Measurements from ENCODE around the gene KHDC1. TPM values are rescaled to one million over a fixed set of nuclear protein-coding genes. Genes with fewer than 3 reads are reported as not detected.

KHDC1 gene
- total RNA-seq, 1 experiment from 2014 or later, result 5.5 TPM

Other genes starting within 250 kb of the KHDC1 start
- 1.3 TPM in 1 of 2 replicates, not detected in the other for gene KHDC1L, start 37.7 kb downstream of the KHDC1 start, total RNA-seq (2014; rRNA removed; shearing (Covaris generic))
- gene DPPA5, start 91.1 kb upstream of the KHDC1 start, total RNA-seq (2014; rRNA removed; shearing (Covaris generic)), result not detected in 2 replicates
- not detected in 2 replicates for gene KHDC3L, start 99.5 kb upstream of the KHDC1 start, total RNA-seq (2014; rRNA removed; shearing (Covaris generic))
- gene OOEP, start 106.7 kb upstream of the KHDC1 start, total RNA-seq (2014; rRNA removed; shearing (Covaris generic)), result not detected in 2 replicates
- not detected in 2 replicates for gene DDX43, start 131.6 kb upstream of the KHDC1 start, total RNA-seq (2014; rRNA removed; shearing (Covaris generic))
- not detected in 2 replicates for gene CGAS, start 189.1 kb upstream of the KHDC1 start, total RNA-seq (2014; rRNA removed; shearing (Covaris generic))
- gene MTO1, start 198.5 kb upstream of the KHDC1 start, total RNA-seq (2014; rRNA removed; shearing (Covaris generic)), result 17.0 and 17.4 TPM in 2 replicates